Subcutaneous abdominal adipose tissue (tissue), 5 donors: Measurements from ENCODE around the gene ARMH3.
"Not testable (repeated sequence)": the region's sequence is repeated elsewhere in the genome, so short reads cannot be mapped to it uniquely, and the experiment has no call there.

Experiments used
- H3K27ac ChIP-seq: one replicate; pipeline ENCODE4 v1.7.0; 2013; ENCODE audit warnings: low read depth, mild to moderate bottlenecking, inconsistent platforms, low read length, moderate library complexity
- H3K27me3 ChIP-seq, 5 donors: one replicate each; pipeline ENCODE4 v1.7.0; 2013; ENCODE audit warnings: low read length in 5 of 5, inconsistent platforms in 1 of 5; ENCODE audit not compliant: control insufficient read depth in 5 of 5, insufficient read depth in 4 of 5
- H3K36me3 ChIP-seq, 5 donors: one replicate each; pipeline ENCODE4 v1.7.0; 2013; ENCODE audit warnings: low read length in 5 of 5; ENCODE audit not compliant: control insufficient read depth in 5 of 5, insufficient read depth in 5 of 5
- H3K4me1 ChIP-seq, 5 donors: one replicate each; pipeline ENCODE4 v1.7.0; 2013; ENCODE audit warnings: low read length in 5 of 5, mild to moderate bottlenecking in 3 of 5, moderate library complexity in 1 of 5; ENCODE audit not compliant: control insufficient read depth in 5 of 5, insufficient read depth in 5 of 5
- H3K4me3 ChIP-seq, 5 donors: one replicate each; pipeline ENCODE4 v1.7.0; 2013; ENCODE audit warnings: low read length in 5 of 5, low read depth in 1 of 5
- H3K9ac ChIP-seq, 5 donors: one replicate each; pipeline ENCODE4 v1.7.0; 2013; ENCODE audit warnings: low read length in 5 of 5, mild to moderate bottlenecking in 4 of 5, moderate library complexity in 3 of 5
- H3K9me3 ChIP-seq, 5 donors: one replicate each; pipeline ENCODE4 v1.7.0; 2013; ENCODE audit warnings: low read length in 5 of 5; ENCODE audit not compliant: control insufficient read depth in 5 of 5
- donor health status: healthy.
- donor health status: healthy.
- donor health status: healthy.
- donor health status: healthy.
- donor health status: healthy.

ARMH3 gene

GRCh38 chr10:101995451-101996063 is 60.4 kb downstream of the ARMH3 start:
- Histone ChIP-seq H3K27ac (peak overlapping the region; percentile 94), H3K9me3 (no peaks in the 10 kb centered on the region), H3K4me3 (no peak overlapping the region), H3K36me3 (peaks cover 17 to 41% (median 28%) of the 10 kb centered on the region in 5 donors), H3K4me1 (peaks cover 0 to 39% (median 16%) of the 10 kb centered on the region in 5 donors), H3K27me3 (no peaks in the 10 kb centered on the region), H3K9ac (peak overlapping the region in 2 of 5 donors; percentile 1 to 31)

GRCh38 chr10:101993651-101994200 is 62.2 kb downstream of the ARMH3 start:
- peaks cover 32 to 60% (median 37%) of the 10 kb centered on the region in 5 donors for H3K36me3 ChIP-seq
- H3K4me3 ChIP-seq = no peak overlapping the region
- peak overlapping the region; percentile 94 for H3K27ac ChIP-seq
- H3K9me3 ChIP-seq = no peaks in the 10 kb centered on the region
- peak overlapping the region in 3 of 5 donors; percentile 35 to 63 (median 59) for H3K9ac ChIP-seq
- no peaks in the 10 kb centered on the region for H3K27me3 ChIP-seq
- H3K4me1 ChIP-seq = peaks cover 0 to 39% (median 16%) of the 10 kb centered on the region in 5 donors

DNA sequence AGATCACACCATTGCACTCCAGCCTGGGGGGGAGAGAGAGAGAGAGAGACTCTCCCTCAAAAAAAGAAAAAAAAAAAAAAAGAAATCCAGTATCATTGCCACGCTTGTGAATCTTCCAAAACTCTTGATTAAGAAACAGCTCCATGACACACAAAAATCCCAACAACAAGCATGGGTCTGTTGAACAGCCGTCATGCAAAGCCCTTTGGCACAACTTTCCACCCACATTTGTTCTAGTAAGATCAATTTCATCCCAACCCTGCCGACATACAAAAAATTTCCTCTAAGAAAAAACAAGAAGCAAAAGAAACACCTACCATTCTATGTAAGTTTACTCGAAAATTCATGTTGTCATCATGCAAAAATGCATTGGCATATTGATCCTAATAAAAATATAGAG is 62.8 kb downstream of the ARMH3 start:
- Histone ChIP-seq H3K4me3 (no peak overlapping the region), H3K9ac (peak overlapping the region in 2 of 5 donors; percentile 59 to 63), H3K4me1 (peaks cover 0 to 39% (median 16%) of the 10 kb centered on the region in 5 donors), H3K36me3 (peaks cover 36 to 65% (median 41%) of the 10 kb centered on the region in 5 donors), H3K27ac (peak overlapping the region; percentile 94), H3K27me3 (no peaks in the 10 kb centered on the region), H3K9me3 (no peaks in the 10 kb centered on the region)

DNA sequence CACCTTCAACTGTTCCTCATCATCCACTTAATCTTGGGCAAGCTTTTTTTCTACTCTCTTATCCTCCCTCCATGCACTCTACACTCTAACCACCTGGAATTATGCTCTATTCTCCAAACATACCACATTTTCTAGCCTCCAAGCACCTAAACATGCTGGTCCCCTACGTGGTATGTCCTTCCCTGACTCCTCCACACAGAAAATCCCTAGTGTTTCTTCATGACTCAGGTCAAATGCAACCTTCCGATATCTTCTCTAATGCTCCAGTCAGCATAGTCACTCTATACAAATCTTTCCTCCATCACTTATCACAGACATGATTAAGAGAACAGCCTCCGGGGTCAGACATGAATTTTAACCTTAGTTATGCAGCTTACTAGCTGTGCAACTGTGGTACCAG is 68.8 kb downstream of the ARMH3 start:
- H3K27ac ChIP-seq = no peak overlapping the region
- no peaks in the 10 kb centered on the region for H3K27me3 ChIP-seq
- peaks cover 28 to 72% (median 56%) of the 10 kb centered on the region in 5 donors for H3K36me3 ChIP-seq
- H3K9me3 ChIP-seq = no peaks in the 10 kb centered on the region
- no peak overlapping the region for H3K9ac ChIP-seq
- no peak overlapping the region for H3K4me3 ChIP-seq
- peaks cover 0 to 9% (median 6%) of the 10 kb centered on the region in 5 donors for H3K4me1 ChIP-seq

- Histone ChIP-seq H3K9me3 (no peaks in the 10 kb centered on the region), H3K9ac (peak overlapping the region in 2 of 5 donors; percentile 28 to 56), H3K27ac (no peak overlapping the region), H3K4me3 (no peak overlapping the region), H3K36me3 (peaks cover 23 to 67% (median 51%) of the 10 kb centered on the region in 5 donors), H3K27me3 (no peaks in the 10 kb centered on the region), H3K4me1 (peaks cover 0 to 9% (median 6%) of the 10 kb centered on the region in 5 donors)
Measured at GRCh38 chr10:101986624-101986971, 69.4 kb downstream of the ARMH3 start.

DNA sequence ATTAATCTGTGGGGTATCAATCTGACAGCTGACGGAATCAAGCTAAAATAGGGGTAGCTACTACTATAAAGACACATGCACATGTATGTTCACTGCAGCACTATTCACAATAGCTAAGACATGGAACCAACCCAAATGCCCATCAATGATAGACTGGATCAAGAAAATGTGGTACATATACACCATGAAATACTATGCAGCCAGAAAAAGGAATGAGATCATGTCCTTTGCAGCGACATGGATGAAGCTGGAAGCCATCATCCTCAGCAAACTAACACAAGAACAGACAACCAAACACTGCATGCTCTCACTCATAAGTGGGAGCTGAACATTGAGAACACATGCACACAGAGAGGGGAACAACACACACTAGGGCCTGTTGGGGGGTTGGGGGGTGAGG is 75.3 kb downstream of the ARMH3 start:
- H3K9ac ChIP-seq, H3K4me3 ChIP-seq, H3K27me3 ChIP-seq, H3K9me3 ChIP-seq, H3K27ac ChIP-seq, H3K4me1 ChIP-seq: not testable (repeated sequence)
- peaks cover 4 to 19% (median 16%) of the 10 kb centered on the region in 5 donors for H3K36me3 ChIP-seq

- Histone ChIP-seq H3K27me3 (no peaks in the 10 kb centered on the region), H3K27ac (peak overlapping the region; percentile 27), H3K4me3 (peak overlapping the region in 1 of 5 donors; percentile 31), H3K36me3 (peaks cover 22 to 43% (median 23%) of the 10 kb centered on the region in 5 donors), H3K9ac (peak overlapping the region in 1 of 5 donors; percentile 20), H3K9me3 (no peaks in the 10 kb centered on the region), H3K4me1 (peaks cover 0 to 21% (median 8%) of the 10 kb centered on the region in 5 donors)
Measured at GRCh38 chr10:101974091-101974971, 81.6 kb downstream of the ARMH3 start.

- Histone ChIP-seq H3K4me1 (peaks cover 0 to 26% (median 8%) of the 10 kb centered on the region in 5 donors), H3K9ac (no peak overlapping the region), H3K27me3 (no peaks in the 10 kb centered on the region), H3K9me3 (no peaks in the 10 kb centered on the region), H3K36me3 (peaks cover 21 to 45% (median 24%) of the 10 kb centered on the region in 5 donors), H3K27ac (no peak overlapping the region), H3K4me3 (no peak overlapping the region)
Measured at GRCh38 chr10:101972761-101973160, 83.2 kb downstream of the ARMH3 start.

DNA sequence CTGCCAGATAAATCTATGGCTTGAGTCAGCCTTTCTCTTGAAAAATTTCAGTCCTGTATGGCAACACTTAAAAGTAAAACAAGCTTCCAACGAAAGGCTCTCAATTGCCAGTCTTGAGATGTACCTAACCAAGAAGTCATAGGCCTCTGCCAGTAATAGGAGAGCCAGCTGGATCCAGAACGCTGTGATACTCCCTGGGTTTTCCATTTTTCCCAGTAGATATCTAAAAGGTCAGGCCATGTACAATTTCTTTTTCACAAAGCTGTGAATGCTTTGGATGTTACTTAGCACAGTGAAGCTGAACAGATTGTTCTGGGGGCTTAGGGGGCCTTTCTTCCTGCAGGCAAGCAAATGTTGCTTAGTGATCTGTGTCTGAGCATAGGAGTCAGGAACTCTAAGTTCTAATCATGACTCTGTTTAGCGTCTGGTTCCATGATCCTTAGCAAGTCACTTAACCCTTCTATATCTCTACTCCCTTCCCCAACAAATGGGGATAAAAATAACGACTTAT is 86.5 kb downstream of the ARMH3 start:
- H3K4me3 ChIP-seq = no peak overlapping the region
- no peaks in the 10 kb centered on the region for H3K27me3 ChIP-seq
- H3K9me3 ChIP-seq = no peaks in the 10 kb centered on the region
- peaks cover 0 to 24% (median 8%) of the 10 kb centered on the region in 5 donors for H3K4me1 ChIP-seq
- H3K27ac ChIP-seq = no peak overlapping the region
- H3K9ac ChIP-seq = no peak overlapping the region
- H3K36me3 ChIP-seq = peaks cover 21 to 43% (median 23%) of the 10 kb centered on the region in 5 donors
